Ishikawa (cell line): ENCODE results near the gene RETREG3.

ENCODE experiments used
- CEBPB ChIP-seq: IDR thresholded peaks from 2 replicates; pipeline ENCODE4 v1.6.1; 2012
- CREB1 ChIP-seq: IDR thresholded peaks from 2 replicates; pipeline ENCODE4 v1.6.1; 2012; ENCODE audit warnings: low read depth
- EGR1 ChIP-seq: IDR thresholded peaks from 2 replicates; pipeline ENCODE4 v1.6.1; 2012
- EP300 ChIP-seq: IDR thresholded peaks from 2 replicates; pipeline ENCODE4 v1.6.1; 2012; ENCODE audit warnings: borderline replicate concordance
- FOXM1 ChIP-seq: IDR thresholded peaks from 2 replicates; pipeline ENCODE4 v1.6.1; 2012; ENCODE audit warnings: low read depth, borderline replicate concordance
- NFIC ChIP-seq: IDR thresholded peaks from 2 replicates; pipeline ENCODE4 v1.6.1; 2012
- RAD21 ChIP-seq: IDR thresholded peaks from 2 replicates; pipeline ENCODE4 v1.6.1; 2012; ENCODE audit warnings: low read depth
- TAF1 ChIP-seq: IDR thresholded peaks from 2 replicates; pipeline ENCODE4 v1.6.1; 2012; ENCODE audit warnings: low read depth, mild to moderate bottlenecking
- TCF12 ChIP-seq: IDR thresholded peaks from 2 replicates; pipeline ENCODE4 v1.6.1; 2012; ENCODE audit warnings: low read depth
- TEAD4 ChIP-seq: IDR thresholded peaks from 2 replicates; pipeline ENCODE4 v1.6.1; 2012
- YY1 ChIP-seq: IDR thresholded peaks from 2 replicates; pipeline ENCODE4 v1.6.1; 2012; ENCODE audit warnings: low read depth
- ZBTB7A ChIP-seq: IDR thresholded peaks from 2 replicates; pipeline ENCODE4 v1.6.1; 2012; ENCODE audit warnings: low read depth
- TF ChIP-seq, protein P1 (sequence below): IDR thresholded peaks from 2 replicates; pipeline ENCODE4 v1.6.1; 2012; ENCODE audit warnings: low read depth, mild to moderate bottlenecking
- TF ChIP-seq, protein P2 (sequence below): IDR thresholded peaks from 2 replicates; pipeline ENCODE4 v1.6.1; 2012
- TF ChIP-seq, protein P3 (sequence below): IDR thresholded peaks from 2 replicates; pipeline ENCODE4 v1.6.1; 2012

RETREG3 gene

DNA sequence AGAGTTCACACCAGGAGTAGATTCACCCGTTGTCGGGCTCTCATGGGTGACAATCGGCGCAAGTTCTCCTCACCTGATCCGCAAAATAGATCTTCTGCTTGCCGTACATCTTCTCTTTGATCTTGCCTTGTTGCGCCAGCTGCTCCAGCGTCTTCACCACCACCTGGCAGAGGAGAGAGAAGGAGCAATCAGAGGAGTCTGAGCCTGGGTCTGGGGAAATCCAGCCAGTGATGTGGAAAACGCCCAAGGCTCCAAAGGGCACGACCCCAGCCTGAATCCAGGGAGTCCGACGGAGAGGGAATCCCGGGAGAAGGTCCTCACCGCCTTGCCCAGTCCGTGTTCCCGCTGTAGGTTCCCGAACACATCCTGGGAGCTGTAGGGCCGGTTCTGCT lies 32.0 kb downstream of the RETREG3 start:
- TF ChIP-seq RAD21, result no peak
- no peak for TF ChIP-seq CEBPB
- no peak for TF ChIP-seq TCF12
- no peak for TF ChIP-seq NFIC
- TF ChIP-seq TAF1, result no peak
- TF ChIP-seq YY1, result no peak
- TF ChIP-seq, protein P1, sequence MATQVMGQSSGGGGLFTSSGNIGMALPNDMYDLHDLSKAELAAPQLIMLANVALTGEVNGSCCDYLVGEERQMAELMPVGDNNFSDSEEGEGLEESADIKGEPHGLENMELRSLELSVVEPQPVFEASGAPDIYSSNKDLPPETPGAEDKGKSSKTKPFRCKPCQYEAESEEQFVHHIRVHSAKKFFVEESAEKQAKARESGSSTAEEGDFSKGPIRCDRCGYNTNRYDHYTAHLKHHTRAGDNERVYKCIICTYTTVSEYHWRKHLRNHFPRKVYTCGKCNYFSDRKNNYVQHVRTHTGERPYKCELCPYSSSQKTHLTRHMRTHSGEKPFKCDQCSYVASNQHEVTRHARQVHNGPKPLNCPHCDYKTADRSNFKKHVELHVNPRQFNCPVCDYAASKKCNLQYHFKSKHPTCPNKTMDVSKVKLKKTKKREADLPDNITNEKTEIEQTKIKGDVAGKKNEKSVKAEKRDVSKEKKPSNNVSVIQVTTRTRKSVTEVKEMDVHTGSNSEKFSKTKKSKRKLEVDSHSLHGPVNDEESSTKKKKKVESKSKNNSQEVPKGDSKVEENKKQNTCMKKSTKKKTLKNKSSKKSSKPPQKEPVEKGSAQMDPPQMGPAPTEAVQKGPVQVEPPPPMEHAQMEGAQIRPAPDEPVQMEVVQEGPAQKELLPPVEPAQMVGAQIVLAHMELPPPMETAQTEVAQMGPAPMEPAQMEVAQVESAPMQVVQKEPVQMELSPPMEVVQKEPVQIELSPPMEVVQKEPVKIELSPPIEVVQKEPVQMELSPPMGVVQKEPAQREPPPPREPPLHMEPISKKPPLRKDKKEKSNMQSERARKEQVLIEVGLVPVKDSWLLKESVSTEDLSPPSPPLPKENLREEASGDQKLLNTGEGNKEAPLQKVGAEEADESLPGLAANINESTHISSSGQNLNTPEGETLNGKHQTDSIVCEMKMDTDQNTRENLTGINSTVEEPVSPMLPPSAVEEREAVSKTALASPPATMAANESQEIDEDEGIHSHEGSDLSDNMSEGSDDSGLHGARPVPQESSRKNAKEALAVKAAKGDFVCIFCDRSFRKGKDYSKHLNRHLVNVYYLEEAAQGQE, result no peak
- TF ChIP-seq FOXM1, result no peak
- TF ChIP-seq ZBTB7A, result no peak
- TF ChIP-seq EP300, result no peak
- TF ChIP-seq, protein P2, sequence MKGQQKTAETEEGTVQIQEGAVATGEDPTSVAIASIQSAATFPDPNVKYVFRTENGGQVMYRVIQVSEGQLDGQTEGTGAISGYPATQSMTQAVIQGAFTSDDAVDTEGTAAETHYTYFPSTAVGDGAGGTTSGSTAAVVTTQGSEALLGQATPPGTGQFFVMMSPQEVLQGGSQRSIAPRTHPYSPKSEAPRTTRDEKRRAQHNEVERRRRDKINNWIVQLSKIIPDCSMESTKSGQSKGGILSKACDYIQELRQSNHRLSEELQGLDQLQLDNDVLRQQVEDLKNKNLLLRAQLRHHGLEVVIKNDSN, result no peak
- TF ChIP-seq, protein P3, sequence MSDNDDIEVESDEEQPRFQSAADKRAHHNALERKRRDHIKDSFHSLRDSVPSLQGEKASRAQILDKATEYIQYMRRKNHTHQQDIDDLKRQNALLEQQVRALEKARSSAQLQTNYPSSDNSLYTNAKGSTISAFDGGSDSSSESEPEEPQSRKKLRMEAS, result no peak
- no peak for TF ChIP-seq EGR1
- no peak for TF ChIP-seq TEAD4
- TF ChIP-seq CREB1, result no peak

DNA sequence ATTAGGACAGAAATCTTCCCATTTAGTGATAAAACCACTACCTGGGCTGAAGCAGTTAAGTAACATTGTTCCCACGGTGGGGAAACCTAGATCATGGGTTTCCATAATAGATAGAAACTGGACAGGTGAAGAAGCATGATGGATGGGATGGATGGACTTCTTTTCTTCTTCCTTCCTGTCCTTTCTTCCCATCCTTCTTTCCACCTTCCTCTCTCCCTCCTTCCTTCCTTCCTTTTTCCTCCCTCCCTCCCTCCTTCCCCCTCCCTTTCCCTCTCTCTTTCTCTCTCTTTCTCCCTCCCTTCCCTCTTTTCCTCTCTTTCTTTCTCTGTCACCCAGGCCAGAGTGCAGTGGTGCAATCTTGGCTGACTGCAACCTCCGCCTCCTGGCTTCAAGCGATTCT lies 34.7 kb downstream of the RETREG3 start:
- TF ChIP-seq, protein P1, result no peak
- TF ChIP-seq TEAD4, result no peak
- TF ChIP-seq, protein P3, result no peak
- no peak for TF ChIP-seq CREB1
- no peak for TF ChIP-seq EGR1
- no peak for TF ChIP-seq ZBTB7A
- no peak for TF ChIP-seq EP300
- no peak for TF ChIP-seq RAD21
- TF ChIP-seq TCF12, result no peak
- TF ChIP-seq, protein P2, result no peak
- no peak for TF ChIP-seq NFIC
- no peak for TF ChIP-seq FOXM1
- TF ChIP-seq CEBPB, result no peak
- TF ChIP-seq YY1, result no peak
- TF ChIP-seq TAF1, result no peak

DNA sequence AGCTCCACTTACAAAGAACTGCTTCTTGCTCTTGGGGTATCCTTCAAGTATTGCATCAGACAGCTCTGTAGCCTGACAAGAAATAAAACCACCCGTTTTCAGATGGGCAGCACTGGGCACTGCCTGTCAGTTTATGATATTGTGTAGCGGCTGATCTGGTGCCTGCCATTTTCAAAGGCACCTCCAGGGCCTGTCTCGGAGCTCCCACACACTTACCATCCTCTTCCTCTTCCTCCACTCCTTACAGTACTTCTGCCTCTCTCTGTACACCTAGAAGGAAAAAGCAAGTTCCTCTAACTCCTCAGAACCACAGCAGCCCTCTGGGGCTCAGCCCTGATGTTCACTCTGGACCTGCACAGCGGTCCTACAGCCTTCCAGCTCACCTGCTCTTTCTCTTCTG lies 36.1 kb downstream of the RETREG3 start:
- TF ChIP-seq FOXM1 (no peak), CEBPB (no peak), ZBTB7A (no peak)
- TF ChIP-seq, protein P1, result no peak
- TF ChIP-seq, protein P3, result no peak

DNA sequence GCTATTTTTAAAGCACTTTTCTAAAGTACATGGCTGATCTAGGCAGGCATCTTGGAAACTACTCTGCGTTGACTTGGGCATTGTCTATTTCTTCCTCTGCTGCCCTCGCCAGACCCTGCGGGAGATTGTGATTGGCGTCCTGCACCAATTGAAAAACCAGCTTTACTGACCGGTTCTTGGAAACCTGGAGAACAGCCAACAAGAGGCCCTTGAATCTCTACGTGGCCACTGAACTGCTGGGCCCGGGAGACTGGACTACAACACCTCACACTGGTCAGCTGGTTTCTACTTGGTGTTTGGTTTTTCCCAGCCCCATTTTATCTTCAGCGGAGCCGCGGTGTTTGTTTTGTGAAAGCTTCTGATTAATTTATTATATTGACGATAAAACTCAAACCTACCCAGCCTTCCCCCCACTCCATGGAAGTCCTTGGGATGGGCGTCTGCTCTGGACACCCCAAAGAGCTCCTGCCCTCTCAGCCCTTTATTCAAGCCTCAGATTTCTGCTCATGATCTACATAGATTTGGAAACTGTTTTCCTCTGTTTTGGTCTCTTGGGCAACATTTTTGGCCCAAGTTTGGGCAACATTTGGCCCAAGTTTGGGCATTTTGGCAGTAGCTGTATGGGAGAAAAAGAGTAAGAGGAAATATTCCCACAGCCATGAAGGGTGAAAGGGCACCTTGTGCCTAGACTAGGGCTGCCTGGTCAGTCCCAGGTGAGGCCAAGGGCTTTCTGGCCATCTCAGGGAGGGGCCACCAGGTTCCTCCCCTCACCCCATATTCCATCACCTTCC lies 37.5 kb downstream of the RETREG3 start:
- TF ChIP-seq, protein P3, result no peak
- peak; percentile 70 for TF ChIP-seq NFIC
